NCI-H146 (cell line): ENCODE data around the gene CPEB4.

Experiments
- DNase-seq: peaks from one replicate; lab custom pipeline; 2025; lab: John Stamatoyannopoulos, UW

The CPEB4 gene

GRCh38 chr5:173941758-173942401 lies 53.7 kb downstream of the CPEB4 start:
- no peak for DNase-seq

GRCh38 chr5:173944511-173944910 lies 56.4 kb downstream of the CPEB4 start:
- DNase-seq: no peak

- DNase-seq: no peak
Measured at GRCh38 chr5:173945160-173945559, 57.0 kb downstream of the CPEB4 start.

- DNase-seq: no peak
Measured at GRCh38 chr5:173946323-173946722, 58.2 kb downstream of the CPEB4 start.

- no peak for DNase-seq
Measured at GRCh38 chr5:173950829-173951228, 62.7 kb downstream of the CPEB4 start.

GRCh38 chr5:173953528-173954090 lies 65.5 kb downstream of the CPEB4 start:
- DNase-seq: no peak

GRCh38 chr5:173954671-173955521 lies 66.7 kb downstream of the CPEB4 start:
- no peak for DNase-seq

- DNase-seq: no peak
Measured at GRCh38 chr5:173960986-173961385, 72.8 kb downstream of the CPEB4 start.

GRCh38 chr5:173961418-173961817 lies 73.3 kb downstream of the CPEB4 start:
- DNase-seq: no peak

- no peak for DNase-seq
Measured at GRCh38 chr5:173962436-173962972, 74.4 kb downstream of the CPEB4 start.

GRCh38 chr5:173963182-173963838 lies 75.2 kb downstream of the CPEB4 start:
- peak; percentile 53 for DNase-seq

- DNase-seq: peak; percentile 96
Measured at GRCh38 chr5:173963867-173964441, 75.8 kb downstream of the CPEB4 start.

GRCh38 chr5:173964506-173964905 lies 76.4 kb downstream of the CPEB4 start:
- DNase-seq: peak; percentile 5

- DNase-seq: no peak
Measured at GRCh38 chr5:173967241-173967640, 79.1 kb downstream of the CPEB4 start.

GRCh38 chr5:173968154-173968797 lies 80.1 kb downstream of the CPEB4 start:
- no peak for DNase-seq

GRCh38 chr5:173969167-173970049 lies 81.3 kb downstream of the CPEB4 start:
- DNase-seq: peak; percentile 9

GRCh38 chr5:173970878-173971650 lies 82.9 kb downstream of the CPEB4 start:
- no peak for DNase-seq

- DNase-seq: no peak
Measured at GRCh38 chr5:173971681-173972345, 83.7 kb downstream of the CPEB4 start.

- DNase-seq: no peak
Measured at GRCh38 chr5:173972607-173972924, 84.4 kb downstream of the CPEB4 start.
